HG03196 (cell line): ENCODE measurements around the gene CEP97.
"Not testable (repeated sequence)": the region's sequence is repeated elsewhere in the genome, so short reads cannot be mapped to it uniquely, and the experiment has no call there.

Experiments used
- ATAC-seq: cut with Tn5 transposase; IDR thresholded peaks from one replicate; pipeline ENCODE4 v1.9.1; 2021; ENCODE audit not compliant: unreplicated experiment

Gene CEP97

DNA sequence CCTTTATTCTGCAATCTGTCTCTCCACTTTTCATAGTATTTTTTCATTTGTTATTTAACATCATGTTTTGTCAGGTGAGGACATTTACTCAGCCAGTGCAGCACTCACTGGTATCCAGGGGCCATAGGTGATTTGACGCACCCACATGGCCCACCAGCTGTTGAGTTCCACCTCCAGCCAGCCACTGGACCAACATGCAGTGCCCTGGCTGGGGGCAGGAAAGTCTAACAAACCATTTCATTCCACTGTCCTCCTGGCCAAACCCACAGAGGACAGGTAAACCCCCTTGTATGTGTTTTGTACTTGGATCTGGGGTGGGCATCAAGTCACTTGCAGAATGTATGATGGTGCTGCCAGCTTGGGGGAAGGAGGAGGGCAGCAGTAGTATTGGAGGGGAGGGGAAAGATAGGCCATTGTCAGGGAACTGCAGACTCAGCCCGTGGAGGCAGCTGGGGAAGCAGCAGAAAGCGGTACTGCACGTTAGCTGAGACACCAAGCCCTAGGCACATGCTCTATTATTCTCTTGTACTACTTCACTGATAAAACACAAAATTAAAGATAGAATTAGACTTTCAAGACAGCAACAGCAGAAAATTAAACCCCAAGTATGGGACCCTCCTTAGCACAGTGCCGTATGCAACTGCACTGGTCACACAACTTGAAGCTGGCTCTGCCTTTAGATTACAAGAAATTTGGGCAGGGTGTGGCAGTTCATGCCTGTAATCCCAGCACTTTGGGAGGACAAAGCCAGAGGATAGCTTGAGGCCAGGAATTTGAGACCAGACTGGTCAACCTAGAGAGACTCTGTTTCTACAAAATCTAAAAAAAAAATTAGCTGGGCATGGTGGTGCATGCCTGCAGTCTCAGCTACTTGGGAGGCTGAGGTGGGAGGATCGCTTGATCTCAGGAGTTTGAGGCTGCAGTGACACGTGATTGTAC lies 22.4 kb upstream of the CEP97 start:
- no peak for ATAC-seq

GRCh38 chr3:101702726-101703125 lies 21.7 kb upstream of the CEP97 start:
- ATAC-seq, result no peak

DNA sequence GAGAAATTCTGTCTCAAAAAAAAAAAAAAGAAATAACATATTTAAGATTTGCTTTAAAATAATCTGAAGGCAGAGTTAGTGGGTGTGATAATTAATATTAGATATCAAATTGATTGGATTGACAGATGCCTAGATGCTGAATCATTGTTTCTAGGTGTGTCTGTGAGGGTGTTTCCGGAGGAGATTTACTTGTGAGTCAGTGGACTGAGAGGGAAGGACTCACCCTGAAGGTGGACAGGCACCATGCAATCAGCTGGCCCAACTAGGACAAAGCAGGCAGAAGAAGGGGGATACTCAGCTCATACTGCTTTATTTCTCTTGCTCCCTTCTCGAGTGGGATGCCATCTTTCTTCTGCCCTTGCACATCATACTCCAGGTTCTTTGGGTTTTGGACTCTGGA lies 21.2 kb upstream of the CEP97 start:
- ATAC-seq, result no peak

- not testable (repeated sequence) for ATAC-seq
Observed at GRCh38 chr3:101704639-101705038, 19.8 kb upstream of the CEP97 start.

DNA sequence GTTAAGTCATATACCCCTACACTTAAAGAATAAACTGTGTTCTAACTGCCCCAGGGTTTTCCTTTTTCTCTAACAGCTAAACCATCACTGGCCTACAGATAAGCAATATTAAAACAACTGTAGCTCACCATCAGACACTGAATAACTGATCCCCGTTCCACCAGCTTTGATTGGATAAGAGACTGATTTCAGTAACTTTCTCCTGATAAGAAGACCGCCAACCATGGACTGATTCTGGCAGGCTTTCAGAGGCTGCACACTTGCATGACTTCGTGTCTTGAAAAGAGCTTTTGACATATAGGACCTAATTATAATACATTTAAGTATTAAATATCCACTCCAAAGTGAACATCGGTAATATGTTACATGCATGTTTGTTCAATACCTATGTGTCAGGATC lies 15.3 kb upstream of the CEP97 start:
- no peak for ATAC-seq

DNA sequence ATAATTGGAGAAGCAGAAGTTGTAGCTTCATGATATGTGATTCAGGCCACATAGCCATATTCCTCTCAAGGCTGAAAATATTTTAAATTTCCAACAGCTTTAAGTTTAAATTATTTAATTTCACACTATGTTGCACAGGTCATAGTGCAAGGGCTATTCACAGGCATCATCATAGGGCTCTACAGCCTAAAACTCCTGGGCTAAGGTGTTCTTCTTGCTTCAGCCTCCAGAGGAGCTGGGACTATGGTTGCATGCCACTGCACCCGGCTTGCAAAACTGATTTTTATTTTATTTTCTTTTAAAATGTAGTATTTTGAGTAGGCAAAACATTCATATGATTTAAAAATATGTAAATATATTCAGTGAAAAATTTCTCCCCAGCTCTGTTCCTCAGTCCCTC lies 6.0 kb upstream of the CEP97 start:
- no peak for ATAC-seq

GRCh38 chr3:101719604-101720185 lies 4.7 kb upstream of the CEP97 start:
- ATAC-seq, result no peak

DNA sequence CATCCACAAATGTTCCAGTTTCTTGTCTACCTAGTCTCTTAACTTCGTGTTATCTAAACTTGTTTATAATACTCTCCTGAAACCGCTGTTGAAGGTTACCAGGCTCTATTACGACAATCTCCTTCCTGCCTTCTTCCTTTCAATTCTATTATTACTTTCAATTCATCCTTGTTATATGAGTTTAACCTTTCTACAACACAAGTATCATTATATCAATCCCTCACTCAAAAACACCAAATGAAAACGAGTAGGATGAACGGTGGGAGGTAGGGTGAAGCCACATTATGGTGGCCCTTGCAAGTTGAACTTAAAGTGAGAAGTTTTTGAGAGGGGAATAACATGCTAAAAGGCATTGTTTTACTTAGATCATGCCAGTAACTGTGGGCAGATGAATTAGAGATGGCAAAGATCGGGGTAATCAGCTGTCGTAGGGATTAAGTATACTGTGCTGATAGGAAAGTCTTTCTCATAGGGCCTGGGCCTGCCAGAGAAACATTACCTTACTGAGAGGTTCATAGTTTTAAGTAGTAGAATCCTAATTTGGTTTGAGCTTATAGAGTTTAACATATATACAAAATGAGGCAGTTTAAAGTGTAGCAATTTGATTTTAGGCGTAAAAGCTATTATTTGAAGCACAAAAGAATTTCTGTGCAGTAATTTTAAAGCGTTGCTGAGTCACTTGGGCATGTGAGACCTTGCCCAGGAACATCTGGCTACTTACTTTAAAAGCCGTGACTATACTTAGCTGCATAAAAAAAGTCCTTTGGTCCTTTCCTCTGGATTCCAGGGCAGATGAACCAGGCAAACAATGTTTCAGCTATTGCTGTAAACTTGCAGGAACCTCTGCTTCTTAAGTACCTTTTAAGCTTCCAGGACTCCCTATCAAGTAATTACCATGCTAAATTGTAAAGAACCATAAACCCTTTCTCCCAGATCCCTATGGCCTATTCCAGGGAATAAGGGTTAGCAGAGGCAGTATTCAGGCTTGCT lies 3.3 kb upstream of the CEP97 start:
- no peak for ATAC-seq

GRCh38 chr3:101722394-101723173 lies 1.8 kb upstream of the CEP97 start:
- ATAC-seq, result peak; percentile 40

- ATAC-seq, result peak; percentile 20
Observed at GRCh38 chr3:101725194-101725889, 928 bp downstream of the CEP97 start.

- ATAC-seq, result no peak
Observed at GRCh38 chr3:101725890-101726275, 1.5 kb downstream of the CEP97 start.

GRCh38 chr3:101729586-101729985 lies 5.2 kb downstream of the CEP97 start:
- no peak for ATAC-seq

DNA sequence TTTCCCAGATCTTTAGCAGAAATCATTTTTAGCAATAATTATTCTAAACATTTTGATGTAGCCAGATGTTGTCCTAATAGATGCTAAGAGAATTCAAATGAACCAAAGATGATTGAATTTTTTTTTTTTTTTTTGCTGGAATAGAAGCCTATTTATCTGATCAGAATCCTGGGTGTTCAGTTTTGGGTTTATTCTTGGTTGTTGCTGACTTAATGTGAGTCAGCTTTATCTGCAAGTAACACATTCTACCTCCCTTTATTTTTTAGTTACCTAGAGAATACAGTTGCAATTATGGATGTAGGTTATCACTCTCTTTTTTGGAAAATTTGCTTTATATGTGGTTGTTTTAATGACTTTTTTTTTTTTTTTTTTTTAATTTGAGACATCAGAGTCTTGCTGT lies 6.4 kb downstream of the CEP97 start:
- ATAC-seq, result no peak

GRCh38 chr3:101732240-101732641 lies 7.8 kb downstream of the CEP97 start:
- no peak for ATAC-seq

DNA sequence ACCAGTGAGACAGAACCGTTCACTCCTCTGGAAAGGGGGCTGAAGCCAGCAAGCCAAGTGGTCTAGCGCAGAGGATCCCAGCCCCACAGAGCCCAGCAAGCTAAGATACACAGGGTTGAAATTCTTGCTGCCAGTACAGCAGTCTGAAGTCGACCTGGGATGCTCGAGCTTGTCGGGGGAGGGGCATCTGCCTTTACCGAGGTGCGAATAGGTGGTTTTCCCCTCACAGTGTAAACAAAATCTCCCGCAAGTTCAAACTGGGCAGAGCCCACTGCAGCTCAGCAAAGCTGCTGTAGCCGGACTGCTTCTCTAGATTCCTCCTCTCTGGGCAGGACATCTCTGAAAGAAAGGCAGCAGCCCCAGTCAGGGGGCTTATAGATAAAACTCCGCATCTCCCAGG lies 11.4 kb downstream of the CEP97 start:
- no peak for ATAC-seq

DNA sequence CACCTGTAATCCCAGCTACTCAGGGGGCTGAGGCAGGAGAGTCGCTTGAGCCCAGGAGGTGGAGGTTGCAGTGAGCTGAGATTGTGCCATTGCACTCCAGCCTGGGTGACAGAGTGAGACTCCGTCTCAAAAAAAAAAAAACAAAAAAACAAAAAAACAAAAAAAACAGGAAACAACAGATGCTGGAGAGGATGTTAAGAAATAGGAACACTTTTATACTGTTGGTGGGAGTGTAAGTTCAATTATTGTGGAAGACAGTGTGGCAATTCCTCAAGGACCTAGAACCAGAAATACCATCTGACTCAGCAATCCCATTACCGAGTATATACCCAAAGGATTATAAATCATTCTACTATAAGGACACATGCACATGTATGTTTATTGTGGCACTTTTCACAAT lies 17.5 kb downstream of the CEP97 start:
- not testable (repeated sequence) for ATAC-seq

DNA sequence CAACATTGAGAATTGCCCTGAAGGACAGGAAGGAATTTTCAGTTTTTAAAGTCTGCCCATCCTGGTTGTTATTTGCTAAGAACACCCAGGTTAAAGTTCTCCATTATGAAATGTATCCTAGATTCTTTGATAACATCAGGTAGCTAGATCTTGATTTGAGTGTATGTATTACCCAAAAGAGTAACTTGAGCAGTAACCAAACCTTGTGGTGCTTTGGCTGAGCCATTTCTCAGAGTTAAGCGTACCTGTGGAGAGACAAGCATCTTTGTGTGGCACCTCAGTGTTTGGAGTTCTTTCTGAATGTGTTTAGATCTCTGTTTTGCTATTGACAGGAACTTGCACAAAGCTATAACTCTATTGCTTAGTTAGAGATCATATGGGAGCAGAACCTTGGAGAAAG lies 20.4 kb downstream of the CEP97 start:
- ATAC-seq, result no peak

DNA sequence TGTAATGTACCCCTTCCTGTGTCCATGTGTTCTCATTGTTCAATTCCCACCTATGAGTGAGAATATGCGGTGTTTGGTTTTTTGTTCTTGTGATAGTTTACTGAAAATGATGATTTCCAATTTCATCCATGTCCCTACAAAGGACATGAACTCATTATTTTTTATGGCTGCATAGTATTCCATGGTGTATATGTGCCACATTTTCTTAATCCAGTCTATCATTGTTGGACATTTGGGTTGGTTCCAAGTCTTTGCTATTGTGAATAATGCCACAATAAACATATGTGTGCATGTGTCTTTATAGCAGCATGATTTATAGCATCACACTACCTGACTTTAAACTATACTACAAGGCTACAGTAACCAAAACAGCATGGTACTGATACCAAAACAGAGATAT lies 21.5 kb downstream of the CEP97 start:
- ATAC-seq, result not testable (repeated sequence)

- ATAC-seq, result not testable (repeated sequence)
Observed at GRCh38 chr3:101753386-101754113, 29.1 kb downstream of the CEP97 start.
